ENCODE results near the gene CRB1. TPM values are rescaled to one million over a fixed set of nuclear protein-coding genes. Genes with fewer than 3 reads are reported as not detected.

Gene CRB1
- total RNA-seq, 1 experiment from 2014 or later, result not detected

GRCh38 chr1:197440715-197441114, 172.7 kb downstream of the CRB1 start:
- no peaks in the 10 kb centered on the region for H3F3A ChIP-seq (ENCODE audit: insufficient read depth, low read depth)
- H3K27me3 ChIP-seq (ENCODE audit: insufficient read depth, low read depth), result no peaks in the 10 kb centered on the region
- intact Hi-C loops (cut with micrococcal nuclease; ENCODE audit: unreplicated experiment), result no loop called here

GRCh38 chr1:197441999-197442414, 174.0 kb downstream of the CRB1 start:
- Histone ChIP-seq H3K27ac (no peak overlapping the region), H2AFZ (no peak overlapping the region; the same call in 1 of the 2 replicates), H3K9me3 (ENCODE audit: insufficient read depth, low read depth) (no peaks in the 10 kb centered on the region), H3K4me1 (replicated peaks; ENCODE audit: insufficient read depth) (no peaks in the 10 kb centered on the region), H3K79me2 (ENCODE audit: low read depth) (no peaks in the 10 kb centered on the region), H3K4me2 (no peak overlapping the region), H3K4me3 (no peak overlapping the region), H3K27me3 (ENCODE audit: insufficient read depth, low read depth) (no peaks in the 10 kb centered on the region), H3F3A (ENCODE audit: insufficient read depth, low read depth) (no peaks in the 10 kb centered on the region), H3K9me2 (ENCODE audit: insufficient read depth) (no peaks in the 10 kb centered on the region), H4K20me1 (ENCODE audit: insufficient read depth) (no peaks in the 10 kb centered on the region), H3K36me3 (ENCODE audit: low read depth) (no peaks in the 10 kb centered on the region)
- TF ChIP-seq EZH2 (IDR thresholded peaks at IDR 0.05; ENCODE audit: low read depth), result no peak
- TF ChIP-seq CTCF (conservative IDR thresholded peaks at IDR 0.05), result no peak
- ChIA-PET CTCF (no interaction called here), POLR2A (ENCODE audit: unreplicated experiment) (no interaction called here)
- BruUV-seq (replicated peaks), result no TSS peak
- no peak for DNase-seq
- intact Hi-C loops (cut with micrococcal nuclease; ENCODE audit: unreplicated experiment), result no loop called here

More at GRCh38 chr1:197440715-197441114, 172.7 kb downstream of the CRB1 start:
- Histone ChIP-seq H3K4me3 (no peak overlapping the region), H3K9me2 (ENCODE audit: insufficient read depth) (no peaks in the 10 kb centered on the region), H3K27ac (no peak overlapping the region), H3K79me2 (ENCODE audit: low read depth) (no peaks in the 10 kb centered on the region), H2AFZ (no peak overlapping the region), H3K4me2 (no peak overlapping the region), H3K4me1 (replicated peaks; ENCODE audit: insufficient read depth) (no peaks in the 10 kb centered on the region), H4K20me1 (ENCODE audit: insufficient read depth) (no peaks in the 10 kb centered on the region), H3K9me3 (ENCODE audit: insufficient read depth, low read depth) (no peaks in the 10 kb centered on the region), H3K36me3 (ENCODE audit: low read depth) (no peaks in the 10 kb centered on the region)
- ChIA-PET POLR2A (ENCODE audit: unreplicated experiment) (no interaction called here), CTCF (no interaction called here)
- no TSS peak for BruUV-seq (replicated peaks)
- no peak for DNase-seq
- TF ChIP-seq CTCF (conservative IDR thresholded peaks at IDR 0.05) (no peak), EZH2 (IDR thresholded peaks at IDR 0.05; ENCODE audit: low read depth) (no peak)

- Histone ChIP-seq H3K9me2 (ENCODE audit: insufficient read depth) (no peaks in the 10 kb centered on the region), H3K4me1 (replicated peaks; ENCODE audit: insufficient read depth) (no peaks in the 10 kb centered on the region), H4K20me1 (ENCODE audit: insufficient read depth) (no peaks in the 10 kb centered on the region), H3K36me3 (ENCODE audit: low read depth) (no peaks in the 10 kb centered on the region), H3K27ac (no peak overlapping the region), H3K4me2 (no peak overlapping the region), H3K9me3 (ENCODE audit: insufficient read depth, low read depth) (no peaks in the 10 kb centered on the region), H2AFZ (no peak overlapping the region), H3K27me3 (ENCODE audit: insufficient read depth, low read depth) (no peaks in the 10 kb centered on the region), H3F3A (ENCODE audit: insufficient read depth, low read depth) (no peaks in the 10 kb centered on the region), H3K79me2 (ENCODE audit: low read depth) (no peaks in the 10 kb centered on the region), H3K4me3 (no peak overlapping the region)
- no TSS peak for BruUV-seq (replicated peaks)
- CTCF ChIA-PET, result no interaction called here
- POLR2A ChIA-PET (ENCODE audit: unreplicated experiment), result no interaction called here
- TF ChIP-seq EZH2 (IDR thresholded peaks at IDR 0.05; ENCODE audit: low read depth) (no peak), CTCF (conservative IDR thresholded peaks at IDR 0.05) (no peak)
- no peak for DNase-seq
- intact Hi-C loops (cut with micrococcal nuclease; ENCODE audit: unreplicated experiment), result no loop called here
These were observed 176.7 kb downstream of the CRB1 start for GRCh38 chr1:197444755-197445154.

Data from PC-9 (cell line).